WTC11 (cell line): Measurements from ENCODE around the gene NRXN3. TPM values are rescaled to one million over a fixed set of nuclear protein-coding genes. Genes with fewer than 3 reads are reported as not detected.
"Not testable (repeated sequence)": the region's sequence is repeated elsewhere in the genome, so short reads cannot be mapped to it uniquely, and the experiment has no call there.

Experiments used
- ATAC-seq: fragments of 200-7000 bp; cut with Tn5 transposase; 2 replicates; pipeline ENCODE4 v1.10.0; 2021; ENCODE audit warnings: mild to moderate bottlenecking, moderate library complexity
- CTCF ChIA-PET: fragments of 300-600 bp; sonication (Branson Sonifier 250); formaldehyde crosslinking; loops from one replicate; lab custom pipeline; 2021; ENCODE audit warnings: antibody characterized with exemption; lab: Charles Lee
- POLR2A ChIA-PET: fragments of 350-600 bp; sonication (Branson Sonifier 250); formaldehyde crosslinking; loops from one replicate; lab custom pipeline; 2021; ENCODE audit warnings: antibody characterized with exemption; lab: Charles Lee
- DNase-seq: peaks from one replicate; pipeline ENCODE4 v3.0.0; 2021; ENCODE audit warnings: low spot score
- H3K27ac Mint-ChIP-seq: 2 replicates; pipeline ENCODE4 v1.8.0; 2021; ENCODE audit warnings: mixed read lengths
- H3K27me3 Mint-ChIP-seq: 2 replicates; pipeline ENCODE4 v1.8.0; 2021; ENCODE audit warnings: low read depth, mild to moderate bottlenecking, moderate library complexity, mixed read lengths
- H3K36me3 Mint-ChIP-seq: 2 replicates; pipeline ENCODE4 v1.8.0; 2021; ENCODE audit warnings: mixed read lengths
- H3K4me1 Mint-ChIP-seq: 2 replicates; pipeline ENCODE4 v1.8.0; 2022; ENCODE audit warnings: mixed read lengths
- H3K4me3 Mint-ChIP-seq: 2 replicates; pipeline ENCODE4 v1.8.0; 2021; ENCODE audit warnings: mild to moderate bottlenecking, moderate library complexity, mixed read lengths
- H3K9me3 Mint-ChIP-seq: 2 replicates; pipeline ENCODE4 v1.8.0; 2021; ENCODE audit warnings: mixed read lengths
- AR ChIP-seq: fragments of 250-450 bp; sonication (Bioruptor Pico); IDR thresholded peaks from 2 replicates; pipeline ENCODE4 v1.9.0; 2021; ENCODE audit warnings: mild to moderate bottlenecking
- CBFB ChIP-seq: sonication (generic); formaldehyde crosslinking; IDR thresholded peaks from 2 replicates; pipeline ENCODE4 v1.8.1; 2022; ENCODE audit warnings: mild to moderate bottlenecking, low read depth, missing genetic modification reagents
- E2F5 ChIP-seq: sonication (generic); formaldehyde crosslinking; IDR thresholded peaks from 2 replicates; pipeline ENCODE4 v1.8.1; 2022; ENCODE audit warnings: mild to moderate bottlenecking, moderate library complexity, missing genetic modification reagents
- ELF4 ChIP-seq: sonication (generic); formaldehyde crosslinking; IDR thresholded peaks from 2 replicates; pipeline ENCODE4 v1.8.1; 2022; ENCODE audit warnings: low read depth, mild to moderate bottlenecking, moderate library complexity, missing genetic modification reagents
- HMGXB4 ChIP-seq: sonication (generic); formaldehyde crosslinking; IDR thresholded peaks from 2 replicates; pipeline ENCODE4 v1.8.1; 2023; ENCODE audit warnings: mild to moderate bottlenecking, moderate library complexity, missing genetic modification reagents
- IRF1 ChIP-seq: sonication (generic); formaldehyde crosslinking; IDR thresholded peaks from 2 replicates; pipeline ENCODE4 v1.8.0; 2023; ENCODE audit warnings: missing genetic modification reagents
- NR2C2 ChIP-seq: sonication (generic); formaldehyde crosslinking; IDR thresholded peaks from 2 replicates; pipeline ENCODE4 v1.8.0; 2022; ENCODE audit warnings: mild to moderate bottlenecking, missing genetic modification reagents
- NR3C1 ChIP-seq: sonication (generic); formaldehyde crosslinking; conservative IDR thresholded peaks from 2 replicates; pipeline ENCODE4 v1.8.1; 2023; ENCODE audit warnings: low read depth, mild to moderate bottlenecking, missing genetic modification reagents
- PRRX2 ChIP-seq: fragments of 250-450 bp; sonication (Bioruptor Pico); IDR thresholded peaks from 2 replicates; pipeline ENCODE4 v1.8.0; 2021; ENCODE audit warnings: mild to moderate bottlenecking
- ZNF281 ChIP-seq: sonication (generic); formaldehyde crosslinking; IDR thresholded peaks from 2 replicates; pipeline ENCODE4 v1.8.0; 2023; ENCODE audit warnings: mild to moderate bottlenecking, missing genetic modification reagents
- total RNA-seq: library from RNA; stranded (reverse); gene quantifications from 3 replicates; pipeline ENCODE4 v1.2.3, GENCODE V29; 2021

NRXN3 gene
- total RNA-seq, 1 experiment from 2014 or later: 3.0 TPM

GRCh38 chr14:78535041-78535440 lies 364.9 kb downstream of the NRXN3 start (continued):
- TF ChIP-seq HMGXB4 (CRISPR knock-in tag) (no peak), ZNF281 (CRISPR knock-in tag) (no peak), E2F5 (no peak), IRF1 (no peak)

GRCh38 chr14:78541788-78542187 lies 371.6 kb downstream of the NRXN3 start:
- H3K4me3 Mint-ChIP-seq, CTCF ChIA-PET, H3K27me3 Mint-ChIP-seq, ATAC-seq, POLR2A ChIA-PET, H3K27ac Mint-ChIP-seq, H3K4me1 Mint-ChIP-seq, H3K36me3 Mint-ChIP-seq, DNase-seq: not testable (repeated sequence)
- peaks cover 18% of the 10 kb centered on the region for H3K9me3 Mint-ChIP-seq

GRCh38 chr14:78543433-78543832 lies 373.3 kb downstream of the NRXN3 start:
- CTCF ChIA-PET: no interaction called here

More at GRCh38 chr14:78543433-78543832, 373.3 kb downstream of the NRXN3 start:
- ATAC-seq (no peak), DNase-seq (no peak)
- Mint-ChIP-seq H3K4me1 (peaks cover 13% of the 10 kb centered on the region), H3K36me3 (no peaks in the 10 kb centered on the region), H3K4me3 (no peak overlapping the region), H3K27ac (no peak overlapping the region), H3K9me3 (peaks cover 18% of the 10 kb centered on the region), H3K27me3 (no peaks in the 10 kb centered on the region; the same call in none of the 2 replicates)
- POLR2A ChIA-PET: no interaction called here
- TF ChIP-seq NR2C2 (CRISPR knock-in tag) (no peak), PRRX2 (CRISPR knock-in tag) (no peak), NR3C1 (no peak), HMGXB4 (CRISPR knock-in tag) (no peak), ELF4 (CRISPR knock-in tag) (no peak), CBFB (CRISPR knock-in tag) (no peak), AR (no peak)
